Measurements from ENCODE around the gene GREB1L.

The GREB1L gene

GRCh38 chr18:21449367-21450290, 207.6 kb downstream of the GREB1L start:
- no peak for DNase-seq (ENCODE audit: low read depth in 2 of 2)

- DNase-seq (ENCODE audit: low read depth in 2 of 2): no peak
Observed at GRCh38 chr18:21450503-21450902, 208.5 kb downstream of the GREB1L start.

- DNase-seq (ENCODE audit: low read depth in 2 of 2): no peak
Observed at GRCh38 chr18:21450913-21451312, 208.9 kb downstream of the GREB1L start.

GRCh38 chr18:21451851-21452250, 209.8 kb downstream of the GREB1L start:
- DNase-seq (ENCODE audit: low read depth in 2 of 2): no peak

- no peak for DNase-seq (ENCODE audit: low read depth in 2 of 2)
Observed at GRCh38 chr18:21452276-21452780, 210.3 kb downstream of the GREB1L start.

- DNase-seq (ENCODE audit: low read depth in 2 of 2): no peak
Observed at GRCh38 chr18:21452796-21453510, 210.9 kb downstream of the GREB1L start.

GRCh38 chr18:21453511-21453901, 211.5 kb downstream of the GREB1L start:
- no peak for DNase-seq (ENCODE audit: low read depth in 2 of 2)

GRCh38 chr18:21454725-21455124, 212.7 kb downstream of the GREB1L start:
- DNase-seq (ENCODE audit: low read depth in 2 of 2): no peak

- no peak for DNase-seq (ENCODE audit: low read depth in 2 of 2)
Observed at GRCh38 chr18:21456428-21457178, 214.6 kb downstream of the GREB1L start.

GRCh38 chr18:21457179-21457535, 215.1 kb downstream of the GREB1L start:
- no peak for DNase-seq (ENCODE audit: low read depth in 2 of 2)

- DNase-seq (ENCODE audit: low read depth in 2 of 2): no peak
Observed at GRCh38 chr18:21458310-21458709, 216.3 kb downstream of the GREB1L start.

GRCh38 chr18:21458788-21459187, 216.8 kb downstream of the GREB1L start:
- no peak for DNase-seq (ENCODE audit: low read depth in 2 of 2)

- no peak for DNase-seq (ENCODE audit: low read depth in 2 of 2)
Observed at GRCh38 chr18:21459706-21460286, 217.8 kb downstream of the GREB1L start.

GRCh38 chr18:21461460-21461859, 219.4 kb downstream of the GREB1L start:
- DNase-seq (ENCODE audit: low read depth in 2 of 2): no peak

GRCh38 chr18:21463718-21464117, 221.7 kb downstream of the GREB1L start:
- no peak for DNase-seq (ENCODE audit: low read depth in 2 of 2)

GRCh38 chr18:21468514-21469164, 226.6 kb downstream of the GREB1L start:
- no peak for DNase-seq (ENCODE audit: low read depth in 2 of 2)

GRCh38 chr18:21472741-21473140, 230.7 kb downstream of the GREB1L start:
- DNase-seq (ENCODE audit: low read depth in 2 of 2): no peak

GRCh38 chr18:21474621-21475020, 232.6 kb downstream of the GREB1L start:
- no peak for DNase-seq (ENCODE audit: low read depth in 2 of 2)

GRCh38 chr18:21479721-21480120, 237.7 kb downstream of the GREB1L start:
- DNase-seq (ENCODE audit: low read depth in 2 of 2): no peak

- no peak for DNase-seq (ENCODE audit: low read depth in 2 of 2)
Observed at GRCh38 chr18:21481739-21482138, 239.7 kb downstream of the GREB1L start.

- no peak for DNase-seq (ENCODE audit: low read depth in 2 of 2)
Observed at GRCh38 chr18:21483051-21483450, 241.0 kb downstream of the GREB1L start.
